DMS53 (cell line): ENCODE results near the gene BMP5.

ENCODE experiments used
- DNase-seq: peaks from one replicate; lab custom pipeline; 2025; lab: John Stamatoyannopoulos, UW

Gene BMP5

DNA sequence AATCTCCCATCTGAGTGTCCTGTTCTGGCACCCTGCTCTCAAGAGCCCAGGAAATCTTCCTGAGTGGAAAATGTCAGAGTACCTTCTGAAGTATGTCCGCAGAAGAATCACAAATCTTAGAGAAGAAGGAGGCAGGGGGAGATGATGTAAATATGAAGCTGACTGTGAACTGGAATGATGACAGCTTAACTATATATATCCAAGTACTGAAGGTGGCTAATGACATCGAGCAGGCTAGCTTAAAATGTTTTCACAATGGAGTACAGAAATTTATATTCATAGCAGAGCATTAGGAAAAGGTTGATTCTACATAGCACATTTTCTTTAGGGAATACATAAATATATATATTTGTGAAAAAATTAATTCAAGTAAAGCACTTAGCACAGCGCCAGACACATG, 64.3 kb downstream of the BMP5 start:
- no peak for DNase-seq

DNA sequence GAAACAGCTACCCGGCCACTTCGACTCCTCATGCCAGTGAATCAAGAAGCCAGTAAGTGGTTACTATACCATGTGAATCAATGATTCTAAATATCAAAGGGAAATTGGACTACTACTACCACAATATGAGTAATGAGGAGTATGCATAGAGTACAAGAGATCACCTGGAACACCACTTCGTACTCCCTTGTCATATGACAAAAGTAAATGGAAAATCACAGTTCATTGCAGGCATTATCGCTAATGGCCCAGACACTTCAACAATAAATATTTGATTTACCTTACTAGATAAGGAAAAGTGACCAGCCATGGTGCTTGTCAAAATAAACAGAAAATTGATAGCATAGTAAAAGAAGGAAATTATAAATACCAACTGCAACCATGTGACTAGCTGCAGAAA, 73.1 kb downstream of the BMP5 start:
- DNase-seq, result peak; percentile 17

DNA sequence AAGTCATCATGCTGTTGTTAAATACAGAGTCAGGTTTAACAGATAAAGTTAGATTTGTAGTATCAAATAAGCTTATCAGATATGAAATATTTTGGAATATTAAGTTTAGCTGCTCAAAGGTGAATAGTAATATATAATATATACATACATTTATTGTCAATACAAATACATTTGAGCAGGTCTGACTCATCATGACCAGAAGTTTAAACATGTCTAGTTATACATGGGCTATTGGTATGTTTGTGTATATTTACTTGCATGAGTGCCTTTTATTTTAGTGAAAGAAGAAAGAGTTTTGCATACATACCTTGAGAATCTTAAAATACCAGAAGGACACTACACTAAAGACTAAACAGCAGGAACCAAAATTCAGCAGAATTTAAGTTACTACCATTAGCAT, 76.8 kb downstream of the BMP5 start:
- peak; percentile 7 for DNase-seq

DNA sequence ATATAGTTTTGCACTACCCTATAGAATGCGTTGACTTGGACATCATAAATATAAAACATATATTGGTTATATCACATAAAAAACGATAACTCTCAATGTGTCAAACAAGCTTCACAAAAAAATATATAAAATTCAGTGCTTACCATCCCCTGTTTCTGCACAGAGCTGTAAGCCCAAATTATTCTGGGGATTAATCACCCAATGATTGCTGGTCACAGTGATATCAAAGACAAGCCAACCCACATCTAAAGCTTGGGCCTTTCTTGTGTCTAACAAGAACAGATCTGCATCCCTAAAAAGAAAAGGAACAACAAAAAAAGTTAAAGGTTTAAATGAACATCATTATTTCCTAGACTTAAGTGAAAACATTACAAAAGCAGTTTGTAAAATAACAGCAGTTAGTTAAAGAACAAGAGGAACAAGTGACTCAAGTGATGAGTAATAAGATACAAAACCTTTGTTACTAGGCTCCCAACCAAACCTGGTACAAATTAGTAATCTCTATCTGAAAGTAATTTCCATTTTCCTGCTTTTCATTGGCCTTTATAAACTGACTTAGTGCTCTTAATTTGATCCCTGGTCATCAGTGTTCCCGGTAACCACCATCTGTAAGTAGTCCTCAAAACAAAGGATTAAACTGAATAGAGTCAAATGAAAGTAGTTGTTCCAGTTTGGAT, 81.1 kb downstream of the BMP5 start:
- DNase-seq, result no peak

DNA sequence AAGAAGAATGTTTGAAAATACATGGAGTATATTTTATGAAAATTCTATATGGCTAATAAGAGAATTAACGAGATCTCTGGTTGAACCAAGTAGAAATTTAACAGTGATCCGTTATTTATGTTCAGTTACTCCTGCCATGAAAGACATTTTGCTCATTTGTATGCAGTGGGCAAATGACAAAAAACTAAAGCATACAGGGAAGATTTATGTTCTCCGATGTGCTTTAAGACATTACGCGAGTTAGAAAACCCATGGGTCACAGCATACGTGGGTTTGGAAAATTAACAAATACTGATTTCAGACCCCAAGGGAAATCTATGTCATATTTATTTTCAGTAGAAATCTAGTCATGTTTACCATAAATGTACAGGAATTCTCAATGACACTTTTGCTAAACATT, 90.1 kb downstream of the BMP5 start:
- no peak for DNase-seq

DNA sequence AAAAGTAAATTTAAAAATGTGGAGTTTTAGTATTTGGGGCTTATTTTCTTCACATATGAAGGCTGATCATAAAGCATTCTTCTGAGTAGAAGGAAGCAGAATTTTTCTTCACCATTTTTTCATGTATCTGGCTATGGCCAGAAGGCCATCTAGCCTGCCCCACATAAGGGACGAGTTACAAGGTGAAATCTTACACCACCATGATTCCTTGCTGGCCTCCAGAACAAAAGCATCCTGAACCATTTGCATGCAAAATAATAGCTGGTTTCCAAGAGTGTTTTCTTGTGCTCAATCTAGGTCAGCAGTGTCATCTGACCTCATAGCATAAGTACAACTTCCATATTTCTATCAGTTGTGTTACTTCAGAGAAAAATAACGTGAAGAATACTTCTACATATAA, 93.1 kb downstream of the BMP5 start:
- no peak for DNase-seq

DNA sequence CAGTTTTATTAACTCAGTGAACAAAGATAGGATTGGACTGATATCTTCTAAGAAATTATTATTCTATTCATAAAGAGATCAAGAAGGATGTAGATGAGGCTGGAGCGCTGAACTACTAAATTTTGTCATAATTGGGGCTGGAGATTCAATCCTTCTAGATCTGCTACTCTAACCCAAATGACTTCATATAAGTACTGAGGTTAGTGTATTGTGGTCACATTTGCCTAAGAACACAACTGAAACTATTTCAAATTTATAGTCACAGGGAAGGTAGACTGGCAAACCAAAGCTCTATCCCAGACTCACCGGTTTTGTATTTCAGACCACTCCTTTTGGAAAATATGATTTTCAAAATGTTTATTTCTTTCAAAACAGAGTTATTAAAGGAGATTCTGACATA, 96.7 kb downstream of the BMP5 start:
- DNase-seq, result no peak

DNA sequence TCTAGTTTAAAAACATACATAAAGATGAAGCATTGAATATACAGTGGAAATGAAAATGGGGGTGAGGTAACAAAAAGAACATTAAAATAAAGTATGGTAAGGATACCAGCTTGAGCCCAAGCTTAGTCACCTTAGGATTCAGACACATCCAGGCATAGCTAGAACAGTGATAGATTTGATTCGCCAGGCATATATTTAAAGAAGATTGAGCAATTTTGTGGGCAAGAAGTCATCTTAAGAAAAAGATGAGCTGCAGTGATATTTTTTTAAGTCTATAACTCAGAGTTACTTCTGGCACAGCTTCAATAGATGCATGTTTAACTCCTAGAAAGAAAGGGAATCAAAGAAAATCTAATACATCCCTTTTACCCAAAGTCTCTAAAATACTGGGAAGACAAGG, 97.9 kb downstream of the BMP5 start:
- no peak for DNase-seq

DNA sequence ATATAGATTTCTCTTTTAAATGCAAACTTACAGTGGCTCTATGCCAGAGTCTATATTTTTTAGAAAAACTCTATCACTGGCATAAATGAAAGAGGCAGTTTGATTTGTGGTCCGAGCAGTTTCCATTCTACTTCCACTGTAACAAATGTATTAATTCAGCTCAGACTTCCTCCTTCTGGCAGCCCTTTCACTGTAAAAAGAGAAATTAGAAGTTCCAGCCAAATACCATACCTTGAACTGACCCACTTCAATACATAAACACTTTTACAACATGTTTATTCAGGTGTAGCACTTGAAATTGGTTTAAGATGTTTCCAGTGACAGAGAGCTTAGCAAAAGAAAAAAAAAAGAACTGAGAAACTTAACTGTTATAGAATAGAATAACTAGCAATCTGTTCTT, 99.3 kb downstream of the BMP5 start:
- DNase-seq, result peak; percentile 52

DNA sequence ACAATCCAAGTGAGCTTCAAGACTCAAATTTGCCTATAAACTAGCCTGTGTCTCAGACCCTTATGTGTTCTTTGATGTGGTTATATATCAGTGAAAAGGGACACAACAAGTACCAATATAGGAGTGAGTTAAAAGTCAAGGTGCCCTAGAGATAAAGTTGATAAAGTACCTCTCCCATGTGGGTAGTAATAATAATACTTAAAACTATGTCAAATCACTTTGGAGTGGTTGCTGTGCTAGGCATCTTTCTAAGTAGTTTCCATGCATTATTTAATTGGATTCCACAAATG, 100.4 kb downstream of the BMP5 start:
- no peak for DNase-seq

DNA sequence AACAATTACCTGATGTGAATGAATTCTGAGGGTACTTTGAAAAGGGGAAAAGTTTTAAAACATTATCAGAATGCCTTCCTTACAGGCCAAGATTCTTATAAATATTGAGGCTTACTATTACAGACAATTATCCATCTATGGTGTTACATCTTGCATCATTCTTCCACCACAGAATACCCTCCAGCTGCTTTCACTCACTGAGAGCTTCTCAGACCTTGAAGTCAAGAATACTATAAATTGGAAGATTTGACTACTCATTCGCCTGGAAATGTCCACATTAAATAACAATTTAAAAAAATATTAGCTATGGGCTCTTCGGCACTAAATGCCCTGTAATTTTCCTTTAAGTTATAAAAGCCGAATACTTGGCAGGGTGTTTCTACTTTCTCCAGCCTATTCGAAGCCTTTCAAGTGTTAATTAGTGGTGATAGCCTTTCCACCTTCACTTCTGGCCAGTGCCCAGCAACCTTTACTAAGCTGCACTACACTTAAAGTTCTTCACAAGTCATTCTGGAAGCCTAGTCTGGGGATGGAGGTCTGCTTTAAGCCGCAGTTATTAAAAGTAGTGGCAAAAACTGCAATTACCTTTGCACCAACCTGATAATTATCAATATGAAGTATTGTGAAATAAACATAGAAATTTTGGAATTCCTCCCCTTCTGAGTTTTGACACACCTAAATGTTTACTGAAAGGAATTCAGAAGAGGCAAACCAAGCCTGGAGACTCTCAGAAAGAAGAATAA, 100.9 kb downstream of the BMP5 start:
- no peak for DNase-seq

DNA sequence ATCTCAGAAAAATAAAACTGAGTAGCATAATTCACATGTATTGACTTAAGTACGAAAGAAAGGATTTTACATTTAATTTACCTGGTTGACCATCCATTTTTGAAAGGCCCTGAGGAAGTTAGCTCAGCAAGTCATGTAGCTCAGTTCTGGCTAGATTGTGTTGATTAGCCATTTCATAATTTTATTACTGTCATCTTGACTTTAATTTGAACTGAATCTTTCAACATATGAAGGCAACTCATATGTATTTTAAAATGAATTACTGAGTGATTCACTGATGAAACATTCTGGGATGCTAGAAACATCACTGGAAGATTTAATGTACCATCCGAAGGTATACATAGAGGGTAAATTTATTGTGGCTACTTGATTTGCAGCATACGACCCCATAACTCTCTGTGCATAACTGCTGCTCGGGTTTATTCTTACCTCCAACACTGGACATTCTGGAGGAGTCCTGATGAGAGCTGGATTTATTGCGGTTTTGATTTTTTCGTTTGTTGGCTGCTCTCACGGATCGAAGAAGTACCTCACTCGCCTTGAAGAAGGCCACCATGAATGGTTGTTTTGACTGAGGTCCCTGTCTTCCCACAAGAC, 101.7 kb downstream of the BMP5 start:
- no peak for DNase-seq

DNA sequence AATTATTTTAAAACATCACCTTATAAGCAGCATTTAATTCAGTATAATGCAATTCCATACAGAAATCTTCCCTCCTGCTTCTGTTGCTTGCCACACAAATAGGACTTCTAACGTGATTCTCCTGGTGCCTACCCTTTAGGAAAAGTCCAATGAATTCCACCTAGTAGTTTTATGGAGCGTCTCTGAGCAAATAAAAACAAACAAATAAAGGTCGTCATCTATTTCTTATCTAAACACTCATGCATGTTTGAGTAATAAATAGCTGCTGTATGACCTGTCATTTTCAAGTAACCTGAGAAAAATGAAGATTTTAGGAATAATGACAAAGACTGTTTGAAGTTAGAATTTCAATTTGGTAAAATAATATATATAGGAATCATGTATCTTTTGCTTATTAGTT, 102.7 kb downstream of the BMP5 start:
- DNase-seq, result peak; percentile 81

DNA sequence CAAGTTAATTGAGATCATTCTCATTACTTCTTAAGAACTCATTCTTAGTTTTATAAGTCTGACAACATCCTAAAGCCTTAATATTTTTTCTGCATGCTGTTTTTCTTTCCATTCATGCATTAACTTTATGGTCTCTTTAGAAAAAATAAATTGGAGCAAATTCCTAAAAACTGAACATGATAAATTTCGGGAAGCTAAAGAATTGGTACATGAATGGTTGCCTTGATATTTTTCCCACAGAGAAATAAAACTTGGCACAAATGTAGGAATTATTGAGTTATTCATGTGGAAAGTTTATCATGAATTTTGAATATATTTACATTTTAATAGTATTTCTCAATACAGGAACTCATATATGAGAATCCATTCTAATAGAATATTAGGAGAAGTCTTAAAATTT, 115.9 kb downstream of the BMP5 start:
- DNase-seq, result no peak

DNA sequence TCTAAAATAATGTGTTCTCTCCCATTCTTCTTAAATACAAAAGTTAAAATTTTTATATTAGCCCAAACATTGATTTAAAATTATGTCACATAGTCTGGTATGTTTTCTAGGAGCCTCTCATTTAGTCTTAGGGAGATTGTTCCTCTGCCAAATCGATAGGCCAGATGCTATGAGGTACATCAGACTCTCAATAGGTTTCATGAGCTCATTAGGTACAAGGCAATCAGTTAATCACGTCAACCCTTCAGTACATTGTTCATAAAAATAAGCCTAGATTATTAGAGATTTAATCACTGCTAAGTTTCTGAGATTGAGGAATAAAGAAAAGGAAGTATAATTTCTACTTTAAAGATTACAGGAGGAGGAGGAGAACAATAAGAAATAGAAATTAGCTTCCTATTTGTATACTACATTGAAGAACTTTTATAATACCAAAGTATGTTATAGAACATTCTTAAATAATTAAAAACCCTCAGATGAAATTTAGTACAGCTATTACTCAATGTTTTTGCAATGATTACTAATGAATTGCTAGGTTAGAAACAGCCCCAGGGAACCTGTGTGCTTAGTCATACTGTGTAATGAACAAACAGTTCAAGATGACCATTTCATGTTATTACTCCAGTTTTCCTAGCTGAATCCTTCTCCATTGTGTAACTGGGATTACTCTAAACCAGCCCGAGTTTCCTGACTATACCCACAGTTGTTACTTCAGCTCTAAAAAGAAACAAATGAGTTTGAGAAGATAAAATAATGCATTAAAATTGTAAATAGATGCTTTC, 117.0 kb downstream of the BMP5 start:
- DNase-seq, result peak; percentile 87

DNA sequence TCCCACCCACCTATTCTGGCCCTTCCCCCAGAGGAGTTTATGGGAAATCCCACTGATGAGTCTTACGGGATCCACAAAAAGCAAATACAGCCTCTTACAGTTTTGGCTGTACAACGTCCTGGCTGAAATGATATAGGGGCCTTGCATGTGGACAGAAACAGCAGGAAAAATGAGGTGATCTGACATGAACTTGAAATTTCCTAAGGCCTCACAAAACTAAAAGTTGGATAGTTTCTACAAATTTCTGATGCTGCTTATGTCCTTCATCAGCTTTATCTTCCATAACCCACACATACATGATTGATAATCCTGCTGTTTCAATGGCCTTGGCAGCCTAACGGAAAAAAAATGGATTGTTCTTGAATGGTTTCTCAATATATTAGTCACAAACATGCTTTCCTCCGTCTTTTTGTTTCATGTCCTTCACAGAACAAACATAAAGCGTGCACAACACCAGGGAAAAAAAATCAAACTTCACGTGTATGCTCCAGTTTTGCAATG, 118.8 kb downstream of the BMP5 start:
- DNase-seq, result no peak

DNA sequence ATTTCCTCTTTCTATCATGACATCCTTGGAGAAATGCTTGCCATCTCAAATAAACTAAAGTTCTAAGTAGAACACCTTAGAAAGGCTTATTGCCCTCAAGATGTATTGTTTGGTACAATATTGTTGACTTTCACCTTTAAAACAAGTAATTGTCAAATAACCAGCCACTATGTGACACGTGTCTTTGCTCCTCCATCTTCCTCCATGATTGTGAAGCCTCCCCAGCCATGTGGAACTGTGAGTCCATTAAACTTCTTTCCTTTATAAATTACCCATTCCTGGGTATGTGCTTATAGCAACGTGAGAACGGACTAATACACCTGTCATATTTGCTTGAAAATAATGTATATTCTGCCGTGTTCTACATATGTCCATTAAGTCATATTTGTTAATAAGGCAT, 126.5 kb downstream of the BMP5 start:
- DNase-seq, result no peak

DNA sequence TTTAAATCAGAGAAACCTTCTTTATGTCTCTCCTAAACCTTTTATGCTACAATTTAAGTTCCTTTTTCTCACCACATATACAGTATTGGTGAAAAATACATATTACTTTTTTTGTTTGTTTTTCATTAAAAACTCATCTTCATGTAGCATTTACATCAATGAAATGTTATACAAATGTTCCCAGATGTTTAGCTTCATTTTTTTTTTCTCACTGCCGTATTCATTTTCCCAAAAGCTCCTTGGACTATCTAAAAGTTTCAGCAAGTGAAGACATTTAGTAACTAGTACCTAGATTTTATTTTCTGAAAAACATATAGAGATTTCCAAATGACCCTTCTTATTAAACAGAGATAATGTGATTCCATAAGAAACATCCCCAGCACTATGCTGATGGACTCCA, 128.9 kb downstream of the BMP5 start:
- no peak for DNase-seq

DNA sequence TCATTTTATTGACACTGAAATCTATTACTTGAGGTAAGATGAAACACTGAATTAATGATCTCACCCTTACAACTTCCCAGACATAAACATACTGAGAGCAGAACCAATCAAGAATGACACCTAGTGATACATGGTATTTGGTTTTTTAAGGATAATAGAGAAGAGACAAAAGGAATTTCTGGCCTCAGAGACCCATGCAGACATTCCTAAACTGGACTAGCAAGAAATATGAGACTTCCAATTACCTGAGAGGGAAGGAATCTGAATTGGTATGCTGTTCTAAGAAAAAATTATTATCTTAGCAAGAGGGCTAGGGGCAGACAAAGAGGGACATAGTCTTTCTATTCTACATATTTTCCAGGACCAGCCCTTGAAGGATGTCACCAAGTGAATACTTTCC, 141.1 kb downstream of the BMP5 start:
- DNase-seq, result peak; percentile 17

DNA sequence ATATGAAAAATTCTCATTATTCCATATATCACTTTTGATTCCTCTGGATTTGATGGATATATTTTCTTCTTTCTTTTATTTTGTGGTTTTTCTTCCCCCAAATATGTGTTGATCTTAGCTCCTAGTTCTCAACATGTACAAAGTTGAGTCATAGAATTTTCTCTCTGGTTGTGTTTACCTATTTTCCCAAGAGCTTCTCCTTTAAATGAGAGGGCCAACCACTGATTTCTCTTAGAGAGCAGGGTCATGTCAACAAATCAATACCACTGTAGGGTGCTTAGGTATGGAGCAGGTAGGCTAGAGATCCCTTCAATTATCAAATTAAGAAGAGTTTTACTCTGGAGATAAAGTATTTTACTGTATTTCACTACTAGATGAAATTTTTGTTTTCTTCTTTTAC, 145.7 kb downstream of the BMP5 start:
- peak; percentile 49 for DNase-seq

DNA sequence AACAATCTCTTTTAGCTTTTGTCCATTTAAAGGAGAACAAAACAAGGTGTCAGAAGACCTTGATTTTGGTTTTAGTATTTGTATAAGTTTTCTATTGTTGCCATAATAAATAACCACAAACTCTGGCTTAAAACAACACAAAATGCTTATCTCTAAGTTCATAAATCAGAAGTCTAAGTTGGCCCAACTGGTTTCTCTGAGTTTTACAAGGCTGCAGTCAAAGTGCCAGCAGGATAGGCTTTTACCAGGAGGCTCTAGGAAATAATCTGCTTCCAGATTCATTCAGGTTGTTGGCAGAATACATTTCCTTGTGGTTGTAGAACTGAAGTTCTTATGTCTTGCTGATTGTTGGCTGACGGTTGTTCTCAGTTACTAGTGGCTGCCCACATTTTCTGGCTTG, 149.2 kb downstream of the BMP5 start:
- DNase-seq, result peak; percentile 4

DNA sequence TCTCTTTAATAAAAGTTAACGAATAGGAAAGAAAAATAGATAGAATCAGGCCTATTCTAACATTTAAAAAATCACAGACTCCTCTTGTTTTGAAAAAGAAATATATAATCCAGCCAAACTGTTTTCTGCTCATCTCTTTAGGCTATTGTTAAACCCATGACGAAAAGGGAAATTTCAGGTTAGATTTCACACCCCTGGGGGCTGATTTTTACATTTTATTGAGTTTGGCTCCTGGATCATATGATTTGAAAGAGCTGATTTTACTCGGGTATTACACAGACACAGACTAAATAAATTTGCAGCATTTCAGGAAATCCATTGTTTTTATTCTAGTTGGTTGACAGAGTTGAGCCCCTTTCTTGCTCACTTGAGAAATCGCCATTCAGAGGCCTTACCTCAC, 160.6 kb downstream of the BMP5 start:
- DNase-seq, result no peak

DNA sequence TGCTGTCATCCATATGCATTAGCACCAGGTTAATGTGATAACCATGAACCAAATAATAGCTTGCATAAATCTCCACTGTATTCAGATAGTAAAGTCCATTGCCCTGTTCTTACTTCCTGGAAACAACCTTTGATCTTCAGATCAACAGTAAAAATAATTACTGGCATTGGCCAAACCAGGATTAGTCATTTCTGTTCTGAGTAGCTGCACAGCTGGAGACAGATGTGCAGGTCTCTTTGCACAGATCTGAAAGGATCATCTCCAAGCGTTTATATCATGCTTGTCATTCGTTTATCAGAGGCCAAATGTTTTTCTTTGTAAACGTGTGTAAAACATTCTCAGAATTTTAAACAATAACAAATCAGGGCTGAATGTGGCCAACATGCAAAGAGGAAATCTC, 162.0 kb downstream of the BMP5 start:
- DNase-seq, result peak; percentile 42
